ENCODE measurements around the gene TMEM19.

GRCh38 chr12:71638499-71638898, 47.4 kb upstream of the TMEM19 start:
- TF ChIP-seq CTCF (conservative IDR thresholded peaks at IDR 0.05; ENCODE audit: low read depth, low read length) (no peak), EZH2 (IDR thresholded peaks at IDR 0.05; ENCODE audit: borderline replicate concordance, low read depth, low read length, poor library complexity, severe bottlenecking) (no peak)
